Lower leg skin (tissue), 4 donors: Measurements from ENCODE around the gene ZFP36. TPM values are rescaled to one million over a fixed set of nuclear protein-coding genes. Genes with fewer than 3 reads are reported as not detected.

ENCODE experiments used
- DNase-seq, 2 donors: peaks; one replicate each; pipeline ENCODE4 v3.0.0-alpha.2; 2019; ENCODE audit warnings: low spot score in 2 of 2
- H3K4me3 ChIP-seq: fragments of 200-600 bp; sonication (generic); 2 replicates; pipeline ENCODE4 v1.5.1; 2017; ENCODE audit warnings: mild to moderate bottlenecking, low read depth; ENCODE audit not compliant: poor library complexity, severe bottlenecking
- CTCF ChIP-seq, 3 donors: fragments of 450-650 bp; IDR thresholded peaks; one replicate each; pipeline ENCODE4 v1.5.1; 2016; ENCODE audit warnings: antibody characterized with exemption in 3 of 3, mild to moderate bottlenecking in 3 of 3, moderate library complexity in 2 of 3
- POLR2A ChIP-seq, 2 donors: fragments of 450-650 bp; IDR thresholded peaks; one replicate each; pipeline ENCODE4 v1.6.1; 2016 to 2017; ENCODE audit warnings: antibody characterized with exemption in 2 of 2, mild to moderate bottlenecking in 1 of 2, moderate library complexity in 1 of 2
- WGBS, 2 donors: methylation state at CpG; one replicate each; pipeline ENCODE4 v1.1.5; 2018; 5-methylcytosine and 5-hydroxymethylcytosine counted together
- intact Hi-C: fragments of 100-400 bp; cut with DNase I; formaldehyde crosslinking; loops from one replicate; pipeline ENCODE4 v1.15.0; 2023; ENCODE audit warnings: low total_unique reads
- total RNA-seq, 4 donors: library from RNA; depleted of rRNA; stranded (reverse); fragments of >200 nt; gene quantifications; one replicate each; pipeline ENCODE4 v1.1.0, GENCODE V29; 2016

ZFP36 gene
- total RNA-seq, 4 donors from 2014 or later, result 170 to 536 (median 280) TPM

- intact Hi-C loops, result no loop called here
- WGBS, 2 donors, result 4 to 6% methylated on average over 20 of the region's 20 CpGs
- DNase-seq, result no peak
- H3K4me3 ChIP-seq, result peak overlapping the region; percentile 99
- TF ChIP-seq POLR2A (IDR thresholded peaks at IDR 0.05), result no peak
- no peak for TF ChIP-seq CTCF (IDR thresholded peaks at IDR 0.05)
Observed at GRCh38 chr19:39408392-39409207, 2.0 kb downstream of the ZFP36 start.

GRCh38 chr19:39409208-39410016 lies 2.8 kb downstream of the ZFP36 start:
- 2 to 3% methylated on average over 27 to 45 of the region's 52 CpGs for WGBS, 2 donors
- TF ChIP-seq POLR2A (IDR thresholded peaks at IDR 0.05) (peak in 1 of 2 donors; percentile 36), CTCF (IDR thresholded peaks at IDR 0.05) (no peak)
- peak; percentile 92 to 98 for DNase-seq
- intact Hi-C loops, result no loop called here
- H3K4me3 ChIP-seq, result peak overlapping the region; percentile 99

GRCh38 chr19:39410017-39410830 lies 3.6 kb downstream of the ZFP36 start:
- WGBS, 2 donors, result 1 to 2% methylated on average over 30 to 32 of the region's 35 CpGs
- intact Hi-C loops, result no loop called here

GRCh38 chr19:39410831-39411080 lies 4.1 kb downstream of the ZFP36 start:
- 32 to 55% methylated on average over 1 of the region's 1 CpG for WGBS, 2 donors
- peak overlapping the region; percentile 99 for H3K4me3 ChIP-seq
- intact Hi-C loops, result no loop called here
- TF ChIP-seq CTCF (IDR thresholded peaks at IDR 0.05) (no peak), POLR2A (IDR thresholded peaks at IDR 0.05) (no peak)
- no peak for DNase-seq

More at GRCh38 chr19:39410017-39410830, 3.6 kb downstream of the ZFP36 start:
- TF ChIP-seq CTCF (IDR thresholded peaks at IDR 0.05) (no peak), POLR2A (IDR thresholded peaks at IDR 0.05) (no peak)
- peak overlapping the region; percentile 99 for H3K4me3 ChIP-seq
- DNase-seq, result peak; percentile 76 to 95

- intact Hi-C loops, result no loop called here
- TF ChIP-seq CTCF (IDR thresholded peaks at IDR 0.05) (peak in 1 of 3 donors; percentile 45), POLR2A (IDR thresholded peaks at IDR 0.05) (no peak)
- 17 to 19% methylated on average over 9 of the region's 9 CpGs for WGBS, 2 donors
- H3K4me3 ChIP-seq, result no peak overlapping the region
- DNase-seq, result peak; percentile 55 to 92
Observed at GRCh38 chr19:39411081-39411831, 4.6 kb downstream of the ZFP36 start.
